HG03460 (cell line): ENCODE data around the gene HLA-DOA.

Source experiments
- ATAC-seq: cut with Tn5 transposase; IDR thresholded peaks from one replicate; pipeline ENCODE4 v1.9.1; 2021; ENCODE audit not compliant: unreplicated experiment

The HLA-DOA gene

DNA sequence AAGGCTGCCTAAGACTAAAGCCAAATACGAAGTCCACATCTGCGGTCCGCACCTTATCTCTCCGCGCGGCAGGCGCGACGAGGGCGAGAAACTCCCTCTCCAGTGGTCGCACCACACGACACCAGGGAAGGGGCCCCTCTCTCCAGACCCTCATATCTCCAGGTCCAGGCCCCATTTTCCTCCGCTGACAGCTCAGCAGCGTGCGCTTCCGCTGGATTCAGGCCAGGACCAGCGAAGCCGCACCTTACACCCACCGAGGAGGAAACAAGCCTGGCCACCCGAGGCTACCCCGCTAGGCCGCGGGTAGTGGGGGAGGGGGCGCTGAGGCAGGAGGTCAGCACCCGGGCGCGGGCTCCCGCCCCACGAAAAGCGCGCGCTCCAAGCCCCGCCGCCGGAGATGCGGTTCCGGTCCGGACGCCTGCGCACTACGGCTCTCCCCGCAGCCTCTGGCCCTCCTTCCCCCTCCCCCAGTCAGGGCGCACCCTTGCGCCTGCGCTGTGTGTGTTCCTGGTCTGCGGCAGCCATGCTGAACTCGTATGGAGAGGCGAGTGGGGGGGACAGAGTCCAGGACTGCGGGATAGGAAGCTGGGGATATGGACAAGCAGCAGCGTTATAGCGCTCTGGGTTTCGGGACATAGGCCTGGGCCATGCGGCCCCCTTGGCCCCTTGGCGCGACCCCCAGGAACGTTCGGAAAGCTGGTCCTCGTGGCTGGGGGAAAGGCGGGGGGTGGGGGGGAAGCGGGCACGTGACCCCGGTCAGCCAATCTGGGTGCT is 41.1 kb downstream of the HLA-DOA start, which contains the start of gene BRD2:
Gene BRD2, plus strand, starts transcription at position 502 of the 774 bp plus-strand sequence. CDS start 4,305 bp downstream, outside the sequence.
- ATAC-seq, result peak; percentile 22

DNA sequence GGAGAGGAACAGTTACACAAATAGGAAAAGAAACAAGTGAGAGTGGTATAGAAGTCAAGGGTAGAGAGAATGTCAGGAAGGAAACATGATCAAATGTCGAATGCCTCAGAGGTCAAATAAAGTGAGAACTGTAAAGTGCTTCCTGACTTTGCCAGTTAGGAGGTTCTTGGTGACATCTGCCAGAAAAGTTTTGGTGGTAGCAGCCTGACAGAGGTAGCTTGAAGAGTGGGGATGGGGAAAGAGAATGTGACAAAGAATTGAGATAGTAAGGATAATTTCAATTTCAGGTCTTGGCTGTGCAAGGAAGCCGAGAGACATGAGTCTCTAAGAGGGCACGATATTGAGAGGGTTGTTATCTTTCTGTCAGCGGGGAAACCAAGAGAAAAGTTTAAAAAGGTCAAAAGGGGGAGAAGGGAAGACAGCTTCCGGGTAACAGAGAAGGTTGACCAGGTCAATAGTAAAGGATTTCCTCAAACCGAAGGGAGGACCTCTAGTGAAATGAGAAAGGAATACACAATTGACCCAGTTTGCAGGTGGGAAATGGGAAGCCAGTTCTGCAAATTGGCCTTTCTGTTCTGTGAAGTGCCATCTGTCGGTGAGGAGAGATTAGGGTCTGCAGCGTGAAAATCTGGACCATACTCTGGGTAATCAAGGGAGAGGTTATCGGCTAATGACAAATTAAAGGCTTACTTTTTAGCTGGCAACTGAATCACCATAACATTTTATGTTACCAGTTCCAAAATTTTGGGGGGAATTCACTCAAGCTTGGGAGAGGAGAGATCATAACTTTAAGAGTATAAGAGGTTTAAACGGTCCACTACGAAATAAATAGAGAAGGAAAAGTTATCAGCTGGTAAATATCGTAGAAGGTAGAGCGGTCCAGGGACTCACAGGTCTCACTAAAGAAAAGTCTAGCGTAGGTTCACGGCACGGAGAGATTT is 42.0 kb downstream of the HLA-DOA start:
- no peak for ATAC-seq

DNA sequence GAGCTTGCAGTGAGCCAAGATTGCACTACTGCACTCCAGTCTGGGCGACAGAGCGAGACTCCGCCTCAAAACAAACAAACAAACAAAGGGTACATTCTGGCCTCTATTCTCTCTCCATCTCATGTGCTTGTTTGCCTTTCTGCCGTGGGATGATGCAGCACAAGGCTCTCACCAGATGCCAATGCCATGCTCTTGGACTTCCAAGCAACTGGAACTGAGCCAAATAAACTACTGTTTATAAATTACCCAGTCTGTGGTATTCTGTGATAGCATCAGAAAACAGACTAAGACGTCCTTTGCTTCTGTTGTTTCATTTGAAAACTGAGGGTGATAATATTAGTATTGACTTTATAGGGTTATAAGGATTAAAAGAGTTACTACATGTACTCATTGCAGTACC is 44.6 kb downstream of the HLA-DOA start:
- ATAC-seq, result no peak

DNA sequence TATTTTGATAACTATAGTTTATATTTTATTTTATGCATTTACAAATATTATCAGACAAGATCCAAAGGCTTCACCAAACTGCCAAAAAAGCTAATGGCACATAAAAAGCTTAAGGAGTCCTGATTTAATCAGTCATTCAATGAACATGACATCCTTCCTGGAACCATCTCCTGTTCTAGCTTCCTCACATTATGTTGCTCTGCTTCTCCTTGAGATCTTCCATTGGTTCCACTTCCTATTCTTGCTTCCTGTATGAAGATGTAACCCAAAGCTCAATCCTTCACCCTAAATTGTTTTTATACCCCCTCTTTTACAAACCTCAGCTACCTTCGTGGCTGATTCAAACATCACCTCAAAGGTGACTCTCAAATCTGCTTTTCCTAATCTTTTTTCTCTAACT is 45.5 kb downstream of the HLA-DOA start:
- ATAC-seq, result no peak

DNA sequence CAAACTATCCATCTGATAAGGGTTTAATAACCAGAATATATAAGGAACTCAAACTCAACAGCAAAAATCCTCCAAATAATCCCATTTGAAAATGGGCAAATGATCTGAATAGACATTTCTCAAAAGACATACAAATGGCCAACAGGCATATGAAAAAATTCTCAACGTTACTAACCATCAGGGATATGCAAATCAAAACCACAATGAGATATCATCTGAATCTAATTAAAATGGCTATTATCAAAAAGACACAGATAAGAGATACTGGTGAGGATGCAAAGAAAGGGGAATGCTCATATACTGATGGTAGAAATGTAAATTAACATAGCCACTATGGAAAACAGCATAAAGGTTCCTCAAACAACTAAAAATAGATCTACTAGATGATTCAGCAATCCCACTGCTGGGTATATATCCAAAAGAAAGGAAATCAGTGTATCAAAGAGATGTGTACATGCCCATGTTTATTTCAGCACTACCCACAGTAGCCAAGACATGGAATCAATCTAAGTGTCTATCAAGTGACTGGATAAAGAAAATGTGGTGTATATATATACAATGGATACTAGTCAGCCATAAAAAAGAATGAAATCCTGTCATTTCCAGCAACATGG is 47.1 kb downstream of the HLA-DOA start:
- ATAC-seq, result no peak

DNA sequence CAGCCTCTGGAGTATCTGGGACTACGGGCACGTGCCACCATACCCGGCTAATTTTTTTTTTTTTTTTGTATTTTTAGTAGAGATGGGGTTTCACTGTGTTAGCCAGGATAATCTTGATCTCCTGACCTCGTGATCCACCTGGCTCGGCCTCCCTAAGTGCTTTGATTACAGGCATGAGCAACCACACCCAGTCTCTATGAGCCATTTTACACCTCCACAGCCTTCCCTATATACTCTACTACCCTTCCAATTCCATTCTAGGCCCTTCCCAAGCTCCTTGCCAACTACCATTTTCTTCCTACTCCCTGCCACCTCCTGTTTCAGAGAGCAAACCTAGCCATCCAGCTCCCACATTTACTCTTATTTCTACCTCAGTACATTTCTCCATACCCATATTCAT is 48.8 kb downstream of the HLA-DOA start:
- no peak for ATAC-seq

DNA sequence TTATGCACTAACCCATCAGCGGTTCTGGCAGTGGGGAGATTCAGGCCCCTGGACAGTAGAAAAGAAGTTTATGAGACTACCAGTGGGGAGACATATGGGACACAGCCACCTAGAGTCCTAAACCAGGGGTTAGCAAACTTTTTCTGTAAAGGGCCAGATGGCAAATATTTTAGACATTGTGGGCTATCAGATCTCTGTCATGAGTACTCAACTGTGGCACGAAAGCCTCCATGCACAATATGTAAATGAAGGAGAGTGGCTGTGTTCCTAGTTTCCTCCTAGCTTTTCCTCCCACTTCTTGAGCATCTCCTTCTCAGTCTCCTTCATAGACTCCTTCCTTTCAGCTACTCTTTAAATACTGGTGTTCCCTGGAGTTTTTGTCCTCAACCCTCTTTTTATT is 53.2 kb downstream of the HLA-DOA start:
- ATAC-seq, result no peak

DNA sequence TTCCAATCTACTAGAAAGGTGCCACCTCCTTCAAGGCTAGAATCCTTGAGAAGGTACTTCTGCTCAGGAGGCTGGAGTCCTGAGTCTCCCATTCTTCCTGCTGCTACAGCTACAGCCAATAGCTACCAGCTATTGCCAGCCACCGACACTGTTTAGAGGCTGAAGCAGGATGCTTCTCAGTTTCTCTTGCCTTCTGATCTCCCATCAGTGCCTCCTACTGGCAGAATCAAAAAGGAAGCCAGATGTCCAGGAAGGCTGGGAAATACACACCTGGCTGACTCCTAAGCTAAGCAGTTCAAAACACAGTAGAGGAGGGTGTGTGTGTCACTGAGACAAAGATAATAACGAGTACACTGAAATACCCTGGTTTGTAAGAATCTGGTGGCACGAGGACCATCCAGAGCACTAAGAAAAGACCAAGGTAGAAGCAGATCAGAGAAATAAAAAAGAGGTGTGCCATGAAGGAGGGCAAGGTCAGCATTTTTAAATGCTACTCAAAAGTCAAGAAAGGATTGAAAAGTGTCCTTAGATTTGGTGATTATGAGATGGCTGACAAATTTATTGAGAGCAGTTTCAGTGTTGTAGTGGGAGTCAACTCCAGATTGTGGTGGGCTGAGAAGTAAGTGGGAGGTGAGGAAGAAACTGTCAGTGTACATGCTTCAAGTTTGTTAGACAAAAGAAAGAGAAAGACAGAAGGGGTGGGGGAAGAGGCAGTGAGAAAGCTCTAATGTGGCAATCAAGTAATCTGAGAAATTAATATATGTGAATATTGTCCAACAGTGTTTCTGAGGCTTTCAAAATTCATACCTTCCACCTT is 54.2 kb downstream of the HLA-DOA start:
- no peak for ATAC-seq

DNA sequence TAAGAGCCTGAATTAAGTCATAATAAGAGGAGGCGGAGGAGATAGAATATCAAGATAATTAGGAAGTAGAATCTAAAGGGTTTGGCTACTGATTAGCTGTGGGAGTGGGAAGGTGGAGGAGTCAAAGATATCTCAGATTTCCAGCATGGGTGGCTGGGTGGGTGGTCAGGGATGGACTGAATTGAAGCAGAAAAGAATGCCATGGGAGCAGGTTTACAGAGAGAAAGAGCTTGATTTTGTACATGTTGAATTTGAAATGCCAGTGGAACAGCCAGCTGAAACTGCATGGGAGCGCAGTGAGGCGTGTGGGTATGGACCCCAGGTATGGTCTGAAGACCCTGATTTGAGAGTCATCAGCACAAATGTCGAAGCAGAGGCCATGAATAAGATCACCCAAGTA is 55.1 kb downstream of the HLA-DOA start:
- no peak for ATAC-seq
